ENCODE measurements around the gene KRT86.

KRT86 gene

GRCh38 chr12:52318241-52318990 lies 44.0 kb downstream of the KRT86 start:
- no peak for TF ChIP-seq CTCF (IDR thresholded peaks at IDR 0.05; ENCODE audit: low read depth, low read length)
- no peak for DNase-seq (ENCODE audit: low read depth in 2 of 2)
- H3K4me3 ChIP-seq (replicated peaks in 1 of 2; ENCODE audit: low read depth in 2 of 2, low read length in 2 of 2): no peak overlapping the region

GRCh38 chr12:52319097-52319496 lies 44.7 kb downstream of the KRT86 start:
- no peak for TF ChIP-seq CTCF (IDR thresholded peaks at IDR 0.05; ENCODE audit: low read depth, low read length)
- H3K4me3 ChIP-seq (replicated peaks in 1 of 2; ENCODE audit: low read depth in 2 of 2, low read length in 2 of 2): no peak overlapping the region
- no peak for DNase-seq (ENCODE audit: low read depth in 2 of 2)

GRCh38 chr12:52320784-52321400 lies 46.4 kb downstream of the KRT86 start, which contains the start of gene KRT83:
Gene KRT83, minus strand, starts transcription at chr12:52321398. Its CDS starts 63 bp downstream, at chr12:52321335.
- no peak for TF ChIP-seq CTCF (IDR thresholded peaks at IDR 0.05; ENCODE audit: low read depth, low read length)
- H3K4me3 ChIP-seq (replicated peaks in 1 of 2; ENCODE audit: low read depth in 2 of 2, low read length in 2 of 2): no peak within 1 kb of the TSS
- no peak for DNase-seq (ENCODE audit: low read depth in 2 of 2)

DNA sequence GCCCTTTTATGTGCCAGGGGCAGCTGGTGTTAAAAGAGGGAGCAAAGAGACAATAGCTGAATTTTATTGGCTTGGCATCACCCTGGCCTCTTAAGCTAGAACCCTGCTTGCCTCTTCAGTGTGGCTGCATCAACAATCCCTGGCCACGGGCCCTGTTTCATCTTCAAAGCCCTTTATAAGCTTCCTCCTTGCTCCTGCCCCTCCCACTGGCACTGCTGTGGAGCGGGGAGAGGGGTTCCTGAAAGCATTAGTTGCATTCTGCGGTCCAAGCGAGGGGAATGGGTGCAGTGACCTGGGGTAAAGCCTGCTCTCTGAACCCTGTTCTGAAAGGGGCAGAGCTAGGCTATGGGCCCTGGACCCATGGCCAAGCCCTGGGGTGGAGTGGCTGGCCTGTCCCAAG lies 47.0 kb downstream of the KRT86 start:
- no peak for TF ChIP-seq CTCF (IDR thresholded peaks at IDR 0.05; ENCODE audit: low read depth, low read length)
- H3K4me3 ChIP-seq (replicated peaks in 1 of 2; ENCODE audit: low read depth in 2 of 2, low read length in 2 of 2): no peak overlapping the region
- DNase-seq (ENCODE audit: low read depth in 2 of 2): no peak

- TF ChIP-seq CTCF (IDR thresholded peaks at IDR 0.05; ENCODE audit: low read depth, low read length): no peak
- no peak for DNase-seq (ENCODE audit: low read depth in 2 of 2)
- H3K4me3 ChIP-seq (replicated peaks in 1 of 2; ENCODE audit: low read depth in 2 of 2, low read length in 2 of 2): no peak overlapping the region
Observed at GRCh38 chr12:52322069-52322468, 47.6 kb downstream of the KRT86 start.

GRCh38 chr12:52323001-52323400 lies 48.6 kb downstream of the KRT86 start:
- no peak for DNase-seq (ENCODE audit: low read depth in 2 of 2)
- TF ChIP-seq CTCF (IDR thresholded peaks at IDR 0.05; ENCODE audit: low read depth, low read length): no peak
- no peak overlapping the region for H3K4me3 ChIP-seq (replicated peaks in 1 of 2; ENCODE audit: low read depth in 2 of 2, low read length in 2 of 2)
